Left lobe of liver (tissue), 2 donors: Measurements from ENCODE around the gene HPS4. TPM values are rescaled to one million over a fixed set of nuclear protein-coding genes. Genes with fewer than 3 reads are reported as not detected.
"Not testable (repeated sequence)": the region's sequence is repeated elsewhere in the genome, so short reads cannot be mapped to it uniquely, and the experiment has no call there.

Experiments
- ATAC-seq: fragments of 200-7000 bp; cut with Tn5 transposase; one replicate; pipeline ENCODE4 v1.9.1; 2020; ENCODE audit warnings: mild to moderate bottlenecking, moderate library complexity
- DNase-seq: peaks from one replicate; pipeline ENCODE4 v3.0.0-alpha.2; 2020; ENCODE audit warnings: low spot score
- total RNA-seq: library from RNA; stranded (reverse); gene quantifications from one replicate; pipeline ENCODE4 v1.2.1, GENCODE V29; 2021
- donor health status: DM: no; HTN: no; CAD: no; lungs with moderate emphysema.
- donor health status: DM: no; HTN: yes; CAD: no.

Gene HPS4
- total RNA-seq, 1 donor from 2014 or later = 13.2 TPM

GRCh38 chr22:26445577-26446275 lies 37.9 kb downstream of the HPS4 start:
- DNase-seq = no peak
- ATAC-seq = no peak

DNA sequence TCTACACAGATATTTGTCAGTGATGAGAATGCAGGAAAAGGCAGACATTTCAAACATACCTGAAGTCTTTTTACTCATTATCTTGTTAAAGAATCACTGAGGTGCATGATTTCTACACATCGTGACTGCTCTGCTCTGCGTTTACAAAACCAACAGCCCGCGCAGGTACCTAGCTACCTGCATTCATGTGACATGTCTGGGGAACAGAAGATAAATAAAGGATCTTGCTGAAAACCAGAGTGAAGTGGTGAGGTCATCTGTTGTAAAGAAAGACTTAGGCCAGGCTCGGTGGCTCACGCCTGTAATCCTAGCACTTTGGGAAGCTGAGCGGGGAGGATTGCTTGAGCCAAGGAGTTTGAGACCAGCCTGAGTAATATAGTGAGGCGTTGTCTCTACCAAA lies 38.8 kb downstream of the HPS4 start:
- DNase-seq (no peak), ATAC-seq (no peak)

DNA sequence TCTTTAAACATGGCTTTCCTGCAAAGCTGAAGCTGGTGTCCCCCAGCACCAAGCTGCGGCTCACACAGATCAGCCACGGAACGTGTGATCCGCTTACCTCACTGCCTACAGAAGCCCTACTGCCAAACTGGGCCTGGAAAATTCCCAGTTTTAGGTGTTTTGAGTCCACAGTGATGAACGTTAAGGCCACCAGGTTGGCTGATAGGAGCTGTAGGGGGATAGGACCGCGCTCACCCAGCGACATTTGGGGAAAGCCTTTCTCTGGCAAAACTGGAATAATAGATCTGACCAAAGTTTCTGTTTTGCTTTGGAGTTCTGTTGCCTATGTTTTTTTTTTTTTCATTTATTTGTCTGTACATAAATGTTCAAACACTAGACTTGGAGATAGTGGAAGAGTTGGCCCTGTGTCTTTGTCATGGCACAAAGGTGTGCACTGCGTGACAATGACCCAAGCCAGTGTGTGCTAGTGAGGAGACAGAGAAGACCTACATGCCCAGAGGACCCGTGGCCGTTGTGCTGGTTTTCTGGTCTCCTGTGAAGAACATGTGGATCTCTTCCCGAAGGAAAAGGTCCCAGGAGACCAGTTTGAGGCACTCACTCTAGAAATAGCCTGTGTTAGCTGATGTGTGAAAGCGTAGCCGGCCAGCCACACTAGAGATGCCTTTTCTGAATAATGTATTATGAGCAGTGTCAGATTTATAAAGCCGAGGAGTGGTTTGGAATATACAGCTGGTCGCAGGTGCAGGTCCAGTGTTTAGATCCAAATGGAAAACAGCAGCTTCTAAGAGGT lies 39.5 kb downstream of the HPS4 start:
- DNase-seq = no peak
- ATAC-seq = no peak

DNA sequence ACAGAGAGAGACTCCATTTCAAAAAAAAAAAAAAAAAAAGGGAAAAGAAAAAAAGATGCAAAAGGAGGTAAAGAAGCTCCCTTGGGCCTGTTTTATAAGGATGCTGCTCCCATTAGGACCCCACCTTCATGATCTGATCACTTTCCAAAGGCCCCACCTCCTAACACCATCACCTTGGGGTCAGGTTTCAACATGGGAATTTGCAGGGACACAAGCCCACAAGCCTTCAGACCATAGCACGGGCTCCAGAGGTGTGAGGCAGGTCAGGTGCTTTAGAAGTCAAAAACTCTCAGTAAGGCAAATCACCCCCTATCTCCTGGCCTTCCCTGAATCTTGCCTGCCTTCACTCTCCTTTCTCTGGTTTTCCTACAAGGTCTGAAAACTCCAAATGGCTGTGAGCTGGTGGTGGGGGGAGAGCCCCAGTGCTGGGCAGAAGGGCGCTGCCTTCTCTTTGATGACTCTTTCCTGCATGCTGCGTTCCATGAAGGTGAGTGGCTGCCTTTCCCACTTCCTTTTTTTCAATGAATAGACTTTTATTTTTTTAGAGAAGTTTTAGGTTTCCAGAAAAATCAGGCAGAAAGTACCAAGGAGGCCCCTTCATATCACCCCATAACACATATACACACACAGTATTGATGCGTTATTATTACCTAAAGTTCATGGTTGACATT lies 41.4 kb downstream of the HPS4 start:
- ATAC-seq (no peak), DNase-seq (no peak)

- DNase-seq (no peak), ATAC-seq (no peak)
Measured at GRCh38 chr22:26439559-26439958, 44.0 kb downstream of the HPS4 start.

DNA sequence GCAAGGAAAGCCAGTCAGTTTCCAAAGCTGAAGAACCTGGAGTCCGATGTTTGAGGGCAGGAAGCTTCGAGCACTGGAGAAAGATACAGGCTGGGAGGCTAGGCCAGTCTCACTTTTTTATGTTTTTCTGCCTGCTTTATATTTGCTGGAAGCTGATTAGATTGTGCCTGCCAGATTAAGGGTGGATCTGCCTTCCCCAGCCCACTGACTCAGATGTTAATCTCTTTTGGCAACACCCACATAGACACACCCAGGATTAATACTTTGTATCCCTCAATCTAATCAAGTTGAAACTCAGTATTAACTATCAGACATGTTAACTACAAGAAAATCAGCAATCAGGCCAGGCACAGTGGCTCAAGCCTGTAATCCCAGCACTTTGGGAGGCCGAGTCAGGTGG lies 44.8 kb downstream of the HPS4 start:
- not testable (repeated sequence) for ATAC-seq, DNase-seq

- ATAC-seq (no peak), DNase-seq (no peak)
Measured at GRCh38 chr22:26437694-26438392, 45.7 kb downstream of the HPS4 start.

- no peak for ATAC-seq
Measured at GRCh38 chr22:26436903-26437515, 46.6 kb downstream of the HPS4 start.

DNA sequence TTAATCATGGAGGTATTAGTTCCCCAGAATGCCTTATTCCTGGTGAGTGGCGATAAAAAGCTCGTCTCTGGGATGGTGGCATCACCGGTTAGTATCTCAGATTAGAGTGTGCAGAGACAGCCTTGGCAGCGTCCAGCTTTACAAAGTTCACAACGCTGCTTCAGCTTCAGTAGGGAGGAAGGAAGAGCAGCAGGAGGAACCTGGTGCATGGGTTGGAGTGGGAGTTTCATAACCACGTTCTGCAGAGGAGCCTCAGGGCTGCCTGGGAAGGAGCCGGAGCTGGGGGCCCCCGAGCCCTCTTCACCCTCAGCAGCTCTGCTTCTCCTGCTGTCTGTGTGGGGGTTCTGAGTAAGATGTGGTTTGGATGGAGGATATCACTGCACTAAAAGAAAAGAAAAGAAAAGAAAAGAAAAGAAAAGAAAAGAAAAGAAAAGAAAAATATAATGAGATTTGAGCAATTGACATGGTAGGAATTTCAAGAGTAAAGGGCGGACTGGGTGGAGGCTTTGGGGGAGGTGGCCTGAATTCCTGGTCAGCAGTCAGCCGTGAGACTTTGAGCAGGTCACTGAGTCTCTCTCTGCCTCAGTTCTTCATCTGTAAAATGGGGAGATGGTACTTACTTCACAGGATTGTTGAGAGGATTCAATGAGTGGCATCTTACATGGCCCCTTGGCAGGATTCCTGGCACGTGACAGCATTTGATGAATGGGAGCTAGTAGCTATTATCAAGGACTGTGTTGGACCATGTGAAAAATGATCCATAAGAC lies 48.1 kb downstream of the HPS4 start:
- DNase-seq (no peak), ATAC-seq (no peak)

More at GRCh38 chr22:26436903-26437515, 46.6 kb downstream of the HPS4 start:
- no peak for DNase-seq

DNA sequence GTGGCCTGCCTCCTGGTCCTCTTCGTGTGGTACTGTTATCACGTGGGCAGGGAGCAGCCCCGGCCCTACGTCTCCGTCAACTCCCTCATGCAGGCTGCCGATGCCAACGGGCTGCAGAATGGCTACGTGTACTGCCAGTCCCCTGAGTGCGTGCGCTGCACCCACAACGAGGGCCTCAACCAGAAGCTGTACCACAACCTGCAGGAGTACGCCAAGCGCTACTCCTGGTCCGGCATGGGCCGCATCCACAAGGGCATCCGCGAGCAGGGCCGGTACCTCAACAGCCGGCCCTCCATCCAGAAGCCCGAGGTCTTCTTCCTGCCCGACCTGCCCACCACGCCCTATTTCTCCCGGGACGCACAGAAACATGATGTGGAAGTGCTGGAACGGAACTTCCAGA lies 49.8 kb downstream of the HPS4 start:
- ATAC-seq = no peak
- DNase-seq = no peak

- no peak for DNase-seq
- no peak for ATAC-seq
Measured at GRCh38 chr22:26432619-26433311, 50.8 kb downstream of the HPS4 start.

GRCh38 chr22:26431261-26431995 lies 52.2 kb downstream of the HPS4 start:
- ATAC-seq = no peak
- DNase-seq = no peak

GRCh38 chr22:26430600-26430999 lies 53.0 kb downstream of the HPS4 start:
- DNase-seq (no peak), ATAC-seq (no peak)

GRCh38 chr22:26429458-26430286 lies 53.9 kb downstream of the HPS4 start:
- ATAC-seq = no peak
- no peak for DNase-seq

DNA sequence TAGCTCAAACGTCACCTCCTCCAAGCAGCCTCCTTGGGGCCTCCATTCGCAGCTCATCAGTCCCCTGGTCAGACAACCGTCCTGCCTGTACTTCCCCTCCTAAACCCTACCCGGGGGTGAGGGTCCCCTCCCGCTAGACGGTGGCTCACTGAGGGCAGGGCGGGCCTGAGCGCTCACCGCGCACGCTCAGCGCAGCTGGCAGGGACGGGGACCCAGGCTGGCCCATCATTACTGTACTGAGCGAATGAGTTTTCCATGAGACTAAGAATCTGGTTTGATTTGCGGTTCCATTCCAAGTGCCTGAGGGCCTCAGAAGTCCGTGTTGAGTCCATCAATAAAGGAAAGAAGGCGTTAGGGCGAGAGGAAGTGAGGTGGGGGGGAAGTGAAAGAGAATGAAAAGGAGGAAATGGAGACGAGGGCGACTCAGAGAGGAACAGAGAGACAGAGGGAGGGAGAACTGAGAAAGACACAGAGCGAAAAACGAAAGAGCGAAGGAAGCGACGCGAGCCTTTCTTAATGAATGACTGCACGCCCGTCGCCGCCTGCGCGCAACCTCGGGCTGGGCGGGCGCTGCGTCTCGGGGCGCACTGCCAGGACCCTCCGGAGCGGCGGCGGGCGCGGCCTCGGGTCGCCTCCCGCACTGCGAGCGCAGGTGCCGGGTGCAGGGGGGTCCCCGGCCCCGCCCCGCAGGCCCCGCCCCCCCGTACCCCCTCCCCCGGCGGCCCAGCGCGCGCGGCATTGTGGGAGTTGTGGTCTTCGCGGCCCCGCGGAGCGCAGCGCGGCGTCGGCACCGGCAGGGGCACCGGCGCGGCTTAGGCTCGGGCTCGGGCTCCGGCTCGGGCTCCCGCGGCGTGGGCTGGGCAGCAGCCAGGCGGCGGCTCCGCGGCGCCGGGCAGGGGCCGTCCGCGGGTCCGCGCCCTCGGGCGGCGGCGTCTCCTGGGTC lies 54.8 kb downstream of the HPS4 start, which contains the start of gene ASPHD2:
Gene ASPHD2 (plus strand): TSS at position 746 of the 943 bp plus-strand sequence. CDS start 4,356 bp downstream, outside the sequence.
- DNase-seq (peak; percentile 55), ATAC-seq (peak; percentile 73)

GRCh38 chr22:26426924-26427323 lies 56.7 kb downstream of the HPS4 start:
- no peak for ATAC-seq

DNA sequence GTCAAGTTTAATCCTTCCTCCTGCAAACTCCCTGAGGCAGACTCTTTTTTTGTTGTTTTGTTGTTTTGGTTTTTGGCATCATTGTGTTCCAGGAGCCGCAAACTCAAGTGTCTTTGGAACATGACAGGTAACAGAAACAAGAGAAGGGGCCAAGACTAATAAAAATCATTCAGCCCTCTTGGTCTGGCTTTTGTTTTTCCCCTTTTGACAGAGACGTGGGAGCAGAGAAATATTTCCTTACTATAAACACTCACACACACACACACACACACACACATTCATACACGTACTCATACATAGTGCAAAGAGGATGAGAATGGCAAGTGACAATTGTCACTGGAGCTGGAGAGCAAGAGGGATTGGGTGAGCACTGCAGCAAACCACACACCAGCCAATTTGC lies 65.0 kb downstream of the HPS4 start:
- DNase-seq (no peak), ATAC-seq (no peak)

More at GRCh38 chr22:26426924-26427323, 56.7 kb downstream of the HPS4 start:
- DNase-seq = no peak
